ENCODE data around the gene OTOP2. TPM values are rescaled to one million over a fixed set of nuclear protein-coding genes. Genes with fewer than 3 reads are reported as not detected.

OTOP2 gene
- total RNA-seq, 1 experiment from 2014 or later, result not detected

GRCh38 chr17:74951680-74952421 is 27.8 kb downstream of the OTOP2 start:
- H3K9ac ChIP-seq (ENCODE audit: low read length), result no peak overlapping the region
- no peaks in the 10 kb centered on the region for H3K36me3 ChIP-seq (ENCODE audit: low read depth, low read length)
- no peak overlapping the region for H2AFZ ChIP-seq (ENCODE audit: low read length)
- H3K9me3 ChIP-seq (ENCODE audit: low read length), result no peaks in the 10 kb centered on the region
- ChIA-PET POLR2A (ENCODE audit: unreplicated experiment) (no interaction called here), CTCF (no interaction called here)
- H3F3A ChIP-seq (ENCODE audit: low read length, unreplicated experiment), result no peaks in the 10 kb centered on the region
- no peaks in the 10 kb centered on the region for H3K79me2 ChIP-seq (ENCODE audit: low read length)
- DNase-seq (no peak), ATAC-seq (no peak)
- no peaks in the 10 kb centered on the region for H4K20me1 ChIP-seq (ENCODE audit: low read length)
- no peak overlapping the region for H3K27ac ChIP-seq (ENCODE audit: low read length)
- H3K4me1 ChIP-seq (ENCODE audit: insufficient read depth, low read length), result peaks cover 5% of the 10 kb centered on the region; the same call in 1 of the 2 replicates
- H3K4me2 ChIP-seq (ENCODE audit: low read length), result no peak overlapping the region
- no peaks in the 10 kb centered on the region for H3K9me2 ChIP-seq (replicated peaks; ENCODE audit: low read length)
- H3K27me3 ChIP-seq (ENCODE audit: low read length), result no peaks in the 10 kb centered on the region
- no TSS peak for BruUV-seq (replicated peaks)
- no peak for TF ChIP-seq EZH2phosphoT487 (IDR thresholded peaks at IDR 0.05; ENCODE audit: borderline replicate concordance, low read length)
- no peak for TF ChIP-seq CTCF (conservative IDR thresholded peaks at IDR 0.05; ENCODE audit: low read depth, low read length)
- no peak for TF ChIP-seq EZH2 (IDR thresholded peaks at IDR 0.05; ENCODE audit: low read length, unreplicated experiment)
- no peak overlapping the region for H3K4me3 ChIP-seq (ENCODE audit: low read length)
- intact Hi-C loops (cut with micrococcal nuclease), result no loop called here

GRCh38 chr17:74952431-74953133 is 28.5 kb downstream of the OTOP2 start:
- ATAC-seq (no peak), DNase-seq (no peak)
- Histone ChIP-seq H3K4me3 (ENCODE audit: low read length) (no peak overlapping the region), H3K9ac (ENCODE audit: low read length) (no peak overlapping the region), H3K27ac (ENCODE audit: low read length) (no peak overlapping the region), H3K36me3 (ENCODE audit: low read depth, low read length) (no peaks in the 10 kb centered on the region), H3K9me3 (ENCODE audit: low read length) (no peaks in the 10 kb centered on the region), H3K4me2 (ENCODE audit: low read length) (no peak overlapping the region), H2AFZ (ENCODE audit: low read length) (no peak overlapping the region), H3K27me3 (ENCODE audit: low read length) (no peaks in the 10 kb centered on the region), H3K4me1 (ENCODE audit: insufficient read depth, low read length) (peaks cover 5% of the 10 kb centered on the region; the same call in 1 of the 2 replicates), H3F3A (ENCODE audit: low read length, unreplicated experiment) (no peaks in the 10 kb centered on the region), H4K20me1 (ENCODE audit: low read length) (no peaks in the 10 kb centered on the region), H3K79me2 (ENCODE audit: low read length) (no peaks in the 10 kb centered on the region), H3K9me2 (replicated peaks; ENCODE audit: low read length) (no peaks in the 10 kb centered on the region)
- TF ChIP-seq EZH2 (IDR thresholded peaks at IDR 0.05; ENCODE audit: low read length, unreplicated experiment) (no peak), CTCF (conservative IDR thresholded peaks at IDR 0.05; ENCODE audit: low read depth, low read length) (no peak)
- POLR2A ChIA-PET (ENCODE audit: unreplicated experiment), result no interaction called here
- intact Hi-C loops (cut with micrococcal nuclease), result no loop called here
- CTCF ChIA-PET, result no interaction called here
- no TSS peak for BruUV-seq (replicated peaks)

- Histone ChIP-seq H3K9ac (ENCODE audit: low read length) (no peak overlapping the region), H3K9me2 (replicated peaks; ENCODE audit: low read length) (no peaks in the 10 kb centered on the region), H3K4me3 (ENCODE audit: low read length) (no peak overlapping the region), H3K27ac (ENCODE audit: low read length) (no peak overlapping the region), H3K4me2 (ENCODE audit: low read length) (no peak overlapping the region), H3K9me3 (ENCODE audit: low read length) (no peaks in the 10 kb centered on the region), H3K27me3 (ENCODE audit: low read length) (no peaks in the 10 kb centered on the region), H4K20me1 (ENCODE audit: low read length) (no peaks in the 10 kb centered on the region), H2AFZ (ENCODE audit: low read length) (no peak overlapping the region), H3K79me2 (ENCODE audit: low read length) (no peaks in the 10 kb centered on the region), H3F3A (ENCODE audit: low read length, unreplicated experiment) (no peaks in the 10 kb centered on the region), H3K4me1 (ENCODE audit: insufficient read depth, low read length) (peaks cover 5% of the 10 kb centered on the region; the same call in 1 of the 2 replicates), H3K36me3 (ENCODE audit: low read depth, low read length) (no peaks in the 10 kb centered on the region)
- TF ChIP-seq EZH2 (IDR thresholded peaks at IDR 0.05; ENCODE audit: low read length, unreplicated experiment) (no peak), CTCF (conservative IDR thresholded peaks at IDR 0.05; ENCODE audit: low read depth, low read length) (no peak), EZH2phosphoT487 (IDR thresholded peaks at IDR 0.05; ENCODE audit: borderline replicate concordance, low read length) (no peak)
- POLR2A ChIA-PET (ENCODE audit: unreplicated experiment), result no interaction called here
- ATAC-seq (no peak), DNase-seq (no peak)
- intact Hi-C loops (cut with micrococcal nuclease), result no loop called here
- no TSS peak for BruUV-seq (replicated peaks)
- CTCF ChIA-PET, result no interaction called here
These were observed 29.1 kb downstream of the OTOP2 start for GRCh38 chr17:74953134-74953687.

Measured in PC-3 (cell line).